AG09319 (cell line): ENCODE measurements around the gene TMPRSS11D.

Experiments used
- DNase-seq: peaks from one replicate; pipeline ENCODE4 v3.0.0-alpha.2; 2010; ENCODE audit warnings: low read depth; ENCODE audit errors: extremely low read depth
- CTCF ChIP-seq: IDR thresholded peaks from 2 replicates; pipeline ENCODE4 v1.5.1; 2011; ENCODE audit warnings: low read depth, mild to moderate bottlenecking, inconsistent platforms, low read length, moderate library complexity

The TMPRSS11D gene

GRCh38 chr4:67922697-67923096 lies 38.9 kb upstream of the TMPRSS11D start:
- TF ChIP-seq CTCF, result no peak
- no peak for DNase-seq

- TF ChIP-seq CTCF, result no peak; the same call in 1 of the 2 replicates
- DNase-seq, result no peak
These were observed 34.6 kb upstream of the TMPRSS11D start for GRCh38 chr4:67918428-67918827.

- no peak for TF ChIP-seq CTCF
- no peak for DNase-seq
These were observed 31.7 kb upstream of the TMPRSS11D start for GRCh38 chr4:67915400-67915966.

GRCh38 chr4:67912080-67912479 lies 28.3 kb upstream of the TMPRSS11D start:
- no peak for DNase-seq
- TF ChIP-seq CTCF, result no peak

- TF ChIP-seq CTCF, result no peak
- no peak for DNase-seq
These were observed 27.8 kb upstream of the TMPRSS11D start for GRCh38 chr4:67911638-67912037.

- DNase-seq, result no peak
- no peak for TF ChIP-seq CTCF
These were observed 27.3 kb upstream of the TMPRSS11D start for GRCh38 chr4:67911141-67911540.

- TF ChIP-seq CTCF, result no peak
- DNase-seq, result no peak
These were observed 26.7 kb upstream of the TMPRSS11D start for GRCh38 chr4:67910585-67910905.
